ENCODE data around the gene TGFB1I1.
"Not testable (repeated sequence)": the region's sequence is repeated elsewhere in the genome, so short reads cannot be mapped to it uniquely, and the experiment has no call there.

Gene TGFB1I1

DNA sequence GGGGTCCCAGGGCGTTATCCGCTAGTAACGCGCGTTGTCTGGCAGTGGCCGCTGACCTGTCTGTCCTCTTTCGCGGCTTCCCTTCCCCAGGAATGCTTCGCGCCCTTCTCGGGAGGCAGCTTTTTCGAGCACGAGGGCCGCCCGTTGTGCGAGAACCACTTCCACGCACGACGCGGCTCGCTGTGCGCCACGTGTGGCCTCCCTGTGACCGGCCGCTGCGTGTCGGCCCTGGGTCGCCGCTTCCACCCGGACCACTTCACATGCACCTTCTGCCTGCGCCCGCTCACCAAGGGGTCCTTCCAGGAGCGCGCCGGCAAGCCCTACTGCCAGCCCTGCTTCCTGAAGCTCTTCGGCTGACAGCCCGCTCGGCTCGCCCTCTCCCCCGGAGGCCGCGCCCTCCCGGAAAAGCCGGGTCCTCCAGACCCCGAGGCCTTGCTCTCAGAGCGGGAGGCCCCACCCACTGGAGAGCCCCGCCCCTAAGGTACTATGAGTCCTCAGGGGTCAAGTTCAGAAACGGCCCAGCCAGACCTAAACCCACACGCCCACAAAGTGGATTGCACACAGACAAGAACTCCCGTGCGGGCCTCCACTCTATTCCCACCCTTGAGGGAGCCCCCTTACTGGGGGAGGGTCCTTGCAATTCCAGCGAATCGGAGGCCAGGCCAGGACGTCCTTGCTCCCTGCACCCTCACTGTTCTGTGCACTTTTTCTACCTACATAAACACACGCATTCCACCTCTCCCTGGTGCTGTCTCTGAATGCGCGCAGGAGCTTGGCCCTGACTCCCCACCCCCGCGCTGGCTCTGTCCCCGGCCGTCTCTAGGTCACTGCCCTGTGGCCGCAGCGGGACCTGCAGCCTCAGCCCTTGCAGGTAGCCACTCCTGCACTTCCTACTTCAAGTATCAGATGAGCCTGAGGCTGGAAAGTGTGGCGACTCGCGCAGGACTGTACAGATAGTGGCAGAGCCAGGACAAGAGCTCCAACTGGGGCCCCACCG lies 5.6 kb downstream of the TGFB1I1 start:
- peak; percentile 85 to 93 for DNase-seq (ENCODE audit: low read depth in 1 of 2, low spot score in 1 of 2)
- in situ Hi-C loops (cut with HindIII; ENCODE audit: low pct_unique_long_range_greater_than_20kb, low sequenced_read_pairs) = no loop called here
- no peak for TF ChIP-seq JUND (IDR thresholded peaks at IDR 0.05; ENCODE audit: low read depth)

GRCh38 chr16:31478956-31479355 lies 7.0 kb downstream of the TGFB1I1 start:
- TF ChIP-seq JUND (IDR thresholded peaks at IDR 0.05; ENCODE audit: low read depth) = no peak
- in situ Hi-C loops (cut with HindIII; ENCODE audit: low pct_unique_long_range_greater_than_20kb, low sequenced_read_pairs) = no loop called here

DNA sequence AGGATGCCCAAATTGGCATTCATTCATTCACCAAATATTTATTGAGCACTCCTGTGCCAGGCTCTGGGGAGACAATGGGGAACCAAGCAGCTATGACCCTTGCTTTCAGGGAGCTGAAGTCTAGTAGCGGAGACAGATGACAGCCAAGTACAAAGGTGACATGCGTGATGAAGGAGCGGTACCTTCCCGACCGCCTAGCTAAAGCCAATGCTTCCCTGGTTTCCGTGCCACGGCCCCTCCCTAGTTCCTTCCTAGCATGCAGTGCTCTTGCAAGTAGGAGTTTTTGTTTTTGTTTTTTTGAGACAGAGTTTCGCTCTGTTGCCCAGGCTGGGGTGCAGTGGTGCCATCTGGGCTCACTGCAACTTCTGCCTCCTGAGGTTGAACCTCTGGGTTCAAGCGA lies 7.8 kb downstream of the TGFB1I1 start:
- TF ChIP-seq JUND (IDR thresholded peaks at IDR 0.05; ENCODE audit: low read depth) = no peak
- in situ Hi-C loops (cut with HindIII; ENCODE audit: low pct_unique_long_range_greater_than_20kb, low sequenced_read_pairs) = no loop called here
- DNase-seq (ENCODE audit: low read depth in 1 of 2, low spot score in 1 of 2) = no peak

More at GRCh38 chr16:31478956-31479355, 7.0 kb downstream of the TGFB1I1 start:
- no peak for DNase-seq (ENCODE audit: low read depth in 1 of 2, low spot score in 1 of 2)

GRCh38 chr16:31480851-31481536 lies 9.0 kb downstream of the TGFB1I1 start:
- no peak for TF ChIP-seq JUND (IDR thresholded peaks at IDR 0.05; ENCODE audit: low read depth)
- in situ Hi-C loops (cut with HindIII; ENCODE audit: low pct_unique_long_range_greater_than_20kb, low sequenced_read_pairs) = no loop called here

GRCh38 chr16:31483081-31483480 lies 11.1 kb downstream of the TGFB1I1 start, which contains the start of gene SLC5A2:
SLC5A2 (plus strand) TSS chr16:31483123; CDS start chr16:31483137, 14 bp downstream.
- no peak for TF ChIP-seq JUND (IDR thresholded peaks at IDR 0.05; ENCODE audit: low read depth)
- DNase-seq (ENCODE audit: low read depth in 1 of 2, low spot score in 1 of 2) = no peak
- in situ Hi-C loops (cut with HindIII; ENCODE audit: low pct_unique_long_range_greater_than_20kb, low sequenced_read_pairs) = no loop called here

More at GRCh38 chr16:31480851-31481536, 9.0 kb downstream of the TGFB1I1 start:
- no peak for DNase-seq (ENCODE audit: low read depth in 1 of 2, low spot score in 1 of 2)

- in situ Hi-C loops (cut with HindIII; ENCODE audit: low pct_unique_long_range_greater_than_20kb, low sequenced_read_pairs); DNase-seq (ENCODE audit: low read depth in 1 of 2, low spot score in 1 of 2): not testable (repeated sequence)
These were observed 12.1 kb downstream of the TGFB1I1 start for GRCh38 chr16:31484048-31484447.

DNA sequence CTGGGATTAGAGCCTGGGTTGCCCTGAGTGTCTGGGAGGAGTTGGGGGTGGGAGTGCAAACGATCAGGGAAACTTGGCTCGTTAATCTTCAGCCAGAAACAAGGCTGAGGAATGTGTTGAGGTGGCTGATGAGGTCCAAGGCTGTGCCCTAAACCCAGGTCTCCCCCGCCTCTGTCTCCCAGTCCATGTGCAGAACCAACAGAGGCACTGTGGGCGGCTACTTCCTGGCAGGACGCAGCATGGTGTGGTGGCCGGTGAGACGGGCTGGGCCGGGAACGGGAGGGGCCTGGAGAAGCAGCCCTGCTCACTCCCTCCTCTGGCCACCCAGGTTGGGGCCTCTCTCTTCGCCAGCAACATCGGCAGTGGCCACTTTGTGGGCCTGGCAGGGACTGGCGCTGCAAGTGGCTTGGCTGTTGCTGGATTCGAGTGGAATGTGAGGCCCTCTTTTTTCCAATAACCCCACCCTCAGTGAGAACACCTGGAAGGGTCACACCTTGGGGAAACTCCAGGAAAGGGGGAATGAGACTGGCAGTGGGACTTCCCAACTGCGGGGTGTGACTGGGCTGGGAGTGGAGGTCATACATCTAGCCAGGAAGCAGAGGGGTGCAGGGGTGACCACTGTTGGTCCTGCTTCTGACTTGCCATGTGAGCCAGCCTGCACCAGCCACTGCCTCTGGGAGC lies 12.7 kb downstream of the TGFB1I1 start:
- DNase-seq (ENCODE audit: low read depth in 1 of 2, low spot score in 1 of 2) = no peak
- no peak for TF ChIP-seq JUND (IDR thresholded peaks at IDR 0.05; ENCODE audit: low read depth)

DNA sequence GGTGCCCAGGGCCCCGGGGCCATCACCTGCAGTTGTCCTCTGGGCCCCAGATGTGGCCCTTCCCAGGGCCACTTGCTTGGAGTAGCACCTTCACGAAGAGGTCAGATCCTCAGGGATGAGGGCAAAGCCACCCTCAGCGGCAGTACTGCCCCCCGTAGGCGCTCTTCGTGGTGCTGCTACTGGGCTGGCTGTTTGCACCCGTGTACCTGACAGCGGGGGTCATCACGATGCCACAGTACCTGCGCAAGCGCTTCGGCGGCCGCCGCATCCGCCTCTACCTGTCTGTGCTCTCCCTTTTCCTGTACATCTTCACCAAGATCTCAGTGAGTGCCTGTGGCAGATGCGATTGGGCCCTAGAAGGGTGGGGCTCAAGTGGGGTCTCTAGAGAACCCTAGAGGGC lies 13.6 kb downstream of the TGFB1I1 start:
- no peak for DNase-seq (ENCODE audit: low read depth in 1 of 2, low spot score in 1 of 2)
- no peak for TF ChIP-seq JUND (IDR thresholded peaks at IDR 0.05; ENCODE audit: low read depth)
- in situ Hi-C loops (cut with HindIII; ENCODE audit: low pct_unique_long_range_greater_than_20kb, low sequenced_read_pairs) = no loop called here

More for the DNA sequence above, 12.7 kb downstream of the TGFB1I1 start:
- in situ Hi-C loops (cut with HindIII; ENCODE audit: low pct_unique_long_range_greater_than_20kb, low sequenced_read_pairs) = no loop called here

GRCh38 chr16:31486045-31486444 lies 14.1 kb downstream of the TGFB1I1 start:
- in situ Hi-C loops (cut with HindIII; ENCODE audit: low pct_unique_long_range_greater_than_20kb, low sequenced_read_pairs) = no loop called here
- no peak for TF ChIP-seq JUND (IDR thresholded peaks at IDR 0.05; ENCODE audit: low read depth)
- DNase-seq (ENCODE audit: low read depth in 1 of 2, low spot score in 1 of 2) = no peak

GRCh38 chr16:31487071-31487719 lies 15.2 kb downstream of the TGFB1I1 start:
- TF ChIP-seq JUND (IDR thresholded peaks at IDR 0.05; ENCODE audit: low read depth) = no peak
- in situ Hi-C loops (cut with HindIII; ENCODE audit: low pct_unique_long_range_greater_than_20kb, low sequenced_read_pairs) = no loop called here
- DNase-seq (ENCODE audit: low read depth in 1 of 2, low spot score in 1 of 2) = no peak

DNA sequence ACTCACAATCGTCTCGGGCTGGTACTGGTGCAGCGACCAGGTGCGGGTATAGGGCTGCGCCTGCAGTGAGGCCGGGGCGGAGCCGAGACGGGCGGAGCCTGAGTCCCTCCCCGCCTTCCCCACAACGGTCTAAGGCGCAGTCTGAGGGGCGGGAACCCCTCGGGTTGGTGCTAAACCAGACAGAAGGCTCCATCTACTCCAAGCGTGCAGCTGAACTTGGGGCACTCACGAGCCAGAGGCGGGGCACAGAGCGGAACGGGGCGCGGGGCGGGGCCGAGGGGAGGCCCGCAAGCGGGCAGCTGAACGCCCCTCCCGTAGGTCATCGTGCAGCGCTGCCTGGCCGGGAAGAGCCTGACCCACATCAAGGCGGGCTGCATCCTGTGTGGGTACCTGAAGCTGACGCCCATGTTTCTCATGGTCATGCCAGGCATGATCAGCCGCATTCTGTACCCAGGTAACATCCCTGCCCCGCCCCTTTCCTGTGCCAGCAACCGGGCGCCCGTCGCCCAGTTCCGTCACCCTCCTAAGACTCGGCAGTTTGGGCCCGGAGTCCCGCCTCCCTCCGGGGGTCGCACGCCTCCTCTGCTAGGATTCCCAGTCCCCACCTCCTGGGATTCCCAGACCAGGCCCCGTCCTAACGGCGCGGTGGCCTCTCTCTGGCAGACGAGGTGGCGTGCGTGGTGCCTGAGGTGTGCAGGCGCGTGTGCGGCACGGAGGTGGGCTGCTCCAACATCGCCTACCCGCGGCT lies 15.9 kb downstream of the TGFB1I1 start:
- in situ Hi-C loops (cut with HindIII; ENCODE audit: low pct_unique_long_range_greater_than_20kb, low sequenced_read_pairs) = no loop called here
- DNase-seq (ENCODE audit: low read depth in 1 of 2, low spot score in 1 of 2) = peak in 1 of 2 experiments; percentile 43
- TF ChIP-seq JUND (IDR thresholded peaks at IDR 0.05; ENCODE audit: low read depth) = no peak
